ENCODE data around the gene STARD13. TPM values are rescaled to one million over a fixed set of nuclear protein-coding genes. Genes with fewer than 3 reads are reported as not detected.

STARD13 gene
- total and polyA plus RNA-seq, 4 donors, result 2.7 to 15.3 (median 5.7) TPM

DNA sequence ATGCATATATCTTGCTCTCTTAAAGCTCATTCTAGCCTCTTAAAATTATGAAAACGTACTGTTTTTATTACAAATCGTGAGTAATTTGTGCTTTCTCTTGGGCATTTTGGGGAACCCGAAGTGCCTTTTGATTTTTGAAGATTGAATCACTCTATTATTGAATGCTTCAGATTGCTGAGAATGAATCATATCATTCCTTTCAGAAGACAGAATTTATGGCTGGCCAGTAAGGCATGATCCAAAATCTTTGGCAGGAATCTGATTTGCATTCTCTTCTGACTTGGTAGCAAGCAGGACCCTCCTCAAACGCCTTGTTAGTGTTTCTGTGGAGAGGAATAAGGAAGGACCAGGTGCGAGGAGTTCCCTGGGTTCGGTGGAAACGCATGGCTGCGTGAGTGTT, 49.5 kb downstream of the STARD13 start:
- H3K27ac ChIP-seq (ENCODE audit: low read depth in 1 of 2, low read length in 2 of 2), result no peak overlapping the region
- H3K4me1 ChIP-seq (ENCODE audit: control insufficient read depth in 4 of 4, insufficient read depth in 4 of 4, low read length in 3 of 4), result peaks cover 4 to 29% (median 16%) of the 10 kb centered on the region in 4 donors
- no peak for DNase-seq (ENCODE audit: low spot score)
- peaks cover 0 to 3% (median 0%) of the 10 kb centered on the region in 4 donors for H3K36me3 ChIP-seq (ENCODE audit: control insufficient read depth in 4 of 4, insufficient read depth in 3 of 4, low read depth in 1 of 4, low read length in 3 of 4)
- H3K4me3 ChIP-seq (ENCODE audit: low read depth in 1 of 3, low read length in 3 of 3), result no peak overlapping the region
- H3K9ac ChIP-seq (ENCODE audit: low read depth in 1 of 2, low read length in 2 of 2), result no peak overlapping the region
- 95% methylated on average over 8 of the region's 8 CpGs for WGBS
- H3K27me3 ChIP-seq (ENCODE audit: control insufficient read depth in 4 of 4, insufficient read depth in 4 of 4, low read length in 3 of 4), result no peaks in the 10 kb centered on the region
- no peaks in the 10 kb centered on the region for H3K9me3 ChIP-seq (ENCODE audit: control insufficient read depth in 4 of 4, low read length in 3 of 4)
- TF ChIP-seq EGR1 (IDR thresholded peaks at IDR 0.05; ENCODE audit: low read depth in 2 of 2), result no peak
- TF ChIP-seq, protein P1, sequence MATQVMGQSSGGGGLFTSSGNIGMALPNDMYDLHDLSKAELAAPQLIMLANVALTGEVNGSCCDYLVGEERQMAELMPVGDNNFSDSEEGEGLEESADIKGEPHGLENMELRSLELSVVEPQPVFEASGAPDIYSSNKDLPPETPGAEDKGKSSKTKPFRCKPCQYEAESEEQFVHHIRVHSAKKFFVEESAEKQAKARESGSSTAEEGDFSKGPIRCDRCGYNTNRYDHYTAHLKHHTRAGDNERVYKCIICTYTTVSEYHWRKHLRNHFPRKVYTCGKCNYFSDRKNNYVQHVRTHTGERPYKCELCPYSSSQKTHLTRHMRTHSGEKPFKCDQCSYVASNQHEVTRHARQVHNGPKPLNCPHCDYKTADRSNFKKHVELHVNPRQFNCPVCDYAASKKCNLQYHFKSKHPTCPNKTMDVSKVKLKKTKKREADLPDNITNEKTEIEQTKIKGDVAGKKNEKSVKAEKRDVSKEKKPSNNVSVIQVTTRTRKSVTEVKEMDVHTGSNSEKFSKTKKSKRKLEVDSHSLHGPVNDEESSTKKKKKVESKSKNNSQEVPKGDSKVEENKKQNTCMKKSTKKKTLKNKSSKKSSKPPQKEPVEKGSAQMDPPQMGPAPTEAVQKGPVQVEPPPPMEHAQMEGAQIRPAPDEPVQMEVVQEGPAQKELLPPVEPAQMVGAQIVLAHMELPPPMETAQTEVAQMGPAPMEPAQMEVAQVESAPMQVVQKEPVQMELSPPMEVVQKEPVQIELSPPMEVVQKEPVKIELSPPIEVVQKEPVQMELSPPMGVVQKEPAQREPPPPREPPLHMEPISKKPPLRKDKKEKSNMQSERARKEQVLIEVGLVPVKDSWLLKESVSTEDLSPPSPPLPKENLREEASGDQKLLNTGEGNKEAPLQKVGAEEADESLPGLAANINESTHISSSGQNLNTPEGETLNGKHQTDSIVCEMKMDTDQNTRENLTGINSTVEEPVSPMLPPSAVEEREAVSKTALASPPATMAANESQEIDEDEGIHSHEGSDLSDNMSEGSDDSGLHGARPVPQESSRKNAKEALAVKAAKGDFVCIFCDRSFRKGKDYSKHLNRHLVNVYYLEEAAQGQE (IDR thresholded peaks at IDR 0.05), result no peak
- no peak for TF ChIP-seq YY1 (IDR thresholded peaks at IDR 0.05)
- no peak for TF ChIP-seq ZBTB33 (IDR thresholded peaks at IDR 0.05)
- no peak for TF ChIP-seq NR2F2 (IDR thresholded peaks at IDR 0.05)
- TF ChIP-seq HNF4G (IDR thresholded peaks at IDR 0.05), result no peak
- no peak for TF ChIP-seq MAX (IDR thresholded peaks at IDR 0.05)
- no peak for TF ChIP-seq HNF4A (conservative IDR thresholded peaks at IDR 0.05)
- no peak for TF ChIP-seq TAF1 (conservative IDR thresholded peaks at IDR 0.05)
- TF ChIP-seq FOXA1 (IDR thresholded peaks at IDR 0.05), result no peak
- no peak for TF ChIP-seq GABPA (IDR thresholded peaks at IDR 0.05 in 1 of 2, conservative IDR thresholded peaks at IDR 0.05 in 1 of 2)
- TF ChIP-seq, protein P2, sequence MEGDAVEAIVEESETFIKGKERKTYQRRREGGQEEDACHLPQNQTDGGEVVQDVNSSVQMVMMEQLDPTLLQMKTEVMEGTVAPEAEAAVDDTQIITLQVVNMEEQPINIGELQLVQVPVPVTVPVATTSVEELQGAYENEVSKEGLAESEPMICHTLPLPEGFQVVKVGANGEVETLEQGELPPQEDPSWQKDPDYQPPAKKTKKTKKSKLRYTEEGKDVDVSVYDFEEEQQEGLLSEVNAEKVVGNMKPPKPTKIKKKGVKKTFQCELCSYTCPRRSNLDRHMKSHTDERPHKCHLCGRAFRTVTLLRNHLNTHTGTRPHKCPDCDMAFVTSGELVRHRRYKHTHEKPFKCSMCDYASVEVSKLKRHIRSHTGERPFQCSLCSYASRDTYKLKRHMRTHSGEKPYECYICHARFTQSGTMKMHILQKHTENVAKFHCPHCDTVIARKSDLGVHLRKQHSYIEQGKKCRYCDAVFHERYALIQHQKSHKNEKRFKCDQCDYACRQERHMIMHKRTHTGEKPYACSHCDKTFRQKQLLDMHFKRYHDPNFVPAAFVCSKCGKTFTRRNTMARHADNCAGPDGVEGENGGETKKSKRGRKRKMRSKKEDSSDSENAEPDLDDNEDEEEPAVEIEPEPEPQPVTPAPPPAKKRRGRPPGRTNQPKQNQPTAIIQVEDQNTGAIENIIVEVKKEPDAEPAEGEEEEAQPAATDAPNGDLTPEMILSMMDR (IDR thresholded peaks at IDR 0.05; ENCODE audit: low read depth, low read length, missing input control), result no peak
- no peak for TF ChIP-seq JUND (IDR thresholded peaks at IDR 0.05)
- TF ChIP-seq RAD21 (IDR thresholded peaks at IDR 0.05), result no peak
- TF ChIP-seq SP1 (IDR thresholded peaks at IDR 0.05), result no peak
- no peak for TF ChIP-seq FOXA2 (IDR thresholded peaks at IDR 0.05)
- no peak for TF ChIP-seq ATF3 (IDR thresholded peaks at IDR 0.05)
- TF ChIP-seq RXRA (IDR thresholded peaks at IDR 0.05), result no peak

Measured in liver (tissue), 9 donors.